NCI-H2107 (cell line): ENCODE measurements around the gene EDEM3.

ENCODE experiments used
- DNase-seq: peaks from one replicate; lab custom pipeline; 2025; lab: John Stamatoyannopoulos, UW

Gene EDEM3

DNA sequence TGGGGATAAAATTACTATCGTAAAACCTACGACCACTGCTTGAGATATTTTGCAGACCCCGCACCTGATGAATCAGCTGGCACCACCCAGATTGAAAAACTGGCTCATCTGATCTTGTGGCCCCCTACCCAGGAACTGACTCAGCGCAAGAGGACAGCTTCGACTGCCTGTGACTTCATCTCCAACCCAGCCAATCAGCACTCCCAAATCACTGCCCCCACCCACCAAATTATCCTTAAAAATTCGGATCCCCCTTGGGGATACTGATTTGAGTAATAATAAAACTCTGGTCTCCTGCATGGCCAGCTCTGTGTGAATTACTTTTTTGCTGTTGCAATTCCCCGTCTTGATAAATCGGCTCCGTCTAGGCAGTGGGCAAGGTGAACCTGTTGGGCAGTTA lies 81.4 kb downstream of the EDEM3 start:
- no peak for DNase-seq

DNA sequence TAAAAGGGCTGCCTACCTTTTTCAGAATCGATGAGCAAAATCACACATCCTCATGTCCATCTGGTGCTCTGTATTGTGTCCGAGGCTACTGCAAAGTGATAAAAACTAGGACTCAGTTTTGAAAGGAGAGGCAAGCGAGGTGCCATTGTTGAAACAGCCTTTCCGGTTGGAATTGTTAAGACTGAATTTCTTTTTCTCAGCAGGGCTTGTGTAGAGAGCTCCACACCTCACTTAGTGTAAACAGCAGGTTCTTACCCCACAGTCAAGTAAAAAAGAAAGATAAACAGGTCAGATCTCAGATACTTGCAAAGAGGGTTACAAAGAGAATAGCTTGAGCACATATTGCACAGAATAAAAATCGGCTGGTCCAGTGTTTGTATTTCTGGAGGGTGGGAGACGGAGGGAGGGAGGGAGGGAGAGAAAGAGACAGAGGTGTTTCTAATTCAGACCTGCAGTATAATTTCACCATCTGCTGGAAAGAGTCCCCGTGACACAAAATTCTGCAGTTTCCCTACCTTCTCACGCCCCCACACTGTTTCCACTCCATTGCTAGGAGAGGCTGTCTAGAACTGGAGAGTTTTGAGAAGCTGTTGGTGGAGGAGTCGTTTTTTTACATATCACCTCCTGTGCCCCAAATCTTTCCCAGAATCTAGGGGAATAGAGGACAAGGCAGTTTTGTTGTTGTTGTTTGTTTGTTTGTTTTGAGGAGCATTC lies 82.5 kb downstream of the EDEM3 start:
- DNase-seq = no peak

DNA sequence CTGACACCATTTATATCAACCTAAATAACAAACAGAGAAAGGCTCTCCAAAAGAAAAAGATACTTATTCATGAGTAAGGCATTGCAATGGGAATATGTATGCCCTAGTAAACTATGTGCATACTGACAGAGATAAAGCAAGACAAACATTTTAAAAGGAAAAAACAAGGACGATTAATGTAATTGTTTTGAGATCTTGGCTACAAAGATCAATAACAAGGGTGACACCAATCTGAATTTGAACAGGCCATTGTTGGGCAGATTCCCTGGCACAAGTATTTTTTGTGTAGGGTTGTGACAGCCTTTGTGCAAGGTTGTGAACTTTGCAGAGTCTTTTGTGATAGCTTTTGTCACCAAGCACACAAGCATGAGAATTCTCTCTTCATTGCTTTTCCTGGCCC lies 85.3 kb downstream of the EDEM3 start:
- DNase-seq = no peak

DNA sequence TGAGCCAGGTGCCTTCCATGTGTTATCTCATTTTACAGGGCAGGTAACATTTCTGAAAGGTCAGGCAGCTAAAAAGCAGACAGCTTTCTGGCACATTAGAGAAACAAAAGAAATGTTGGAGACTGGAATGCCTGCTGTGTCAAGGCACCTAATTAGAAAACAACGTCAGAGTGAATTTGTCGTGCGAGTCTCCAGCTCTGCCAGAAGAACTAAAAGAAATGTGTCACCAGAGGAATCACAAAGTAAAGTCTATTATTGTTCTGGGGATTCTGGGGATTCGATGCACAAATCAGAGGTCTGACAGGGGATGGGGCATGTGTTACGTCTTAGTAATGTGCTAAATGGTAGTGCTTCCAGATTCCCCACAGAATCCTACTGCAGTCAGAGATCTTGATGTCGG lies 89.3 kb downstream of the EDEM3 start:
- DNase-seq = no peak

DNA sequence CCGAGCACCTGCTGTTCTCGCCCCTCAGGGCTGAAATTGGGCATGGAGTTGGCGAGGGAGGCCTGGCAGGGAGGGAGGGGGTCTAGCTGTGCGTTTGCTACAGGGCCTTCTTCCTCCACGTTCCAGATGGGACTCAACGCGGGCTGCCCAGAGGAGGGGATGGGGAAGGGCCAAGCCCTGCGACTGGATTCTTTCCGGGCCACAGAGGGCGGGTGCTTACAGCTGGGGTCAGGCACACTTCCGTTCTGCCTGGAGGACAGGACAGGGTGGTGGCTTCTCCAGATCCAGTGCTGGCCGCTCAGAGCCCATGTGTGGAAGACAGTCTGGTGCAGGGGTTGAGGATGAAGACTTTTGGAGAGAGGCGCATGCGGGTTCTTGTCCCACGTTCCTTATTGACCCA lies 90.0 kb downstream of the EDEM3 start:
- DNase-seq = no peak

DNA sequence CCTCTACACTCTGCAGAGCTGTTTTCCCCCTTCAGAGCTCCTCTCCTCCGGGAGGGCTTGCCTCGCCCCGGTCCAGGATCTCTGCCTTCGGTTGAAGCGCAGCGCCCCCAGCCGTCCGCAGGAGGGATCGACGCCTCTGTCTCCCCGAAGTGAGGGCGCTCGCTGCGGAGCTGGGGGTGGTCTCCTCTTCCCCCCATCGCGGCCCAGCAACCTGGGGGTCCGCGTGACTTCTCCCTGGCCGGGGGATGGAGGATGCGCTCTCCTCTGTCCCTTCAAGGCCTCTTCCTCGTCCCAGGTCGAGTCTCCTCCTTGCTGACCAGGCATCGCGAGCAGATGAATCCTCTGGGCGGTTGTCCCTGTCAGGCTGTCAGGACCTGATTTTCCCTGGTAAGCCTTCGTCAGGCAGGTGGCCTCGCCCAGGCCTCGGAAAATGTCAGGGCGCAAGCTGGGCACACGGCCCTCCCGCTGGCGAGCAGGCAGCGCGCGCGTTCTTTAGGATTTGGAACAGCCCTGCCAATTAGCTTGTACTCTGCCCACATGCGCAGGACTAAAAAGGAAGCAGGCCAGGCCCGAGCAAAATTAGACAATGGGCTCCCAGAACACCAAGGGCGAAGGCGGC lies 90.5 kb downstream of the EDEM3 start:
- peak; percentile 25 for DNase-seq

DNA sequence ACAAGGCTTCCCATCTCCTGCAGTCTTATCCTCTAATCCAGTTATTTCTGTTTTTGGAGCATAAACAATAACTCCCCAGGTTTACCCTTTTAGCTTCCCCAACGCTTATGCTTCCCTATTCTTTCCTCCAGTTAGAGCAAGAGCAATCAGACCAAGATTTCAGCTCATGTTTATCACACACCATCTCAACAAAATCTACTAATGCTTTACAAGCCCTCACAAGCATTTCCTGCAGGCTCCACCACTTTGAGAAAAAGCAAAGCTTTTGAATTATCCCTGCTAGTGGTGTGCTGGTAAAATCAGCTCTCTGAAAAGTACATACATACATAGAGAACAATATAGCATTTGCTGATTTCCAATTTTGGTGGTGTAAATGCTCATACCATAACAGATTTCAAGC lies 92.9 kb downstream of the EDEM3 start:
- no peak for DNase-seq

DNA sequence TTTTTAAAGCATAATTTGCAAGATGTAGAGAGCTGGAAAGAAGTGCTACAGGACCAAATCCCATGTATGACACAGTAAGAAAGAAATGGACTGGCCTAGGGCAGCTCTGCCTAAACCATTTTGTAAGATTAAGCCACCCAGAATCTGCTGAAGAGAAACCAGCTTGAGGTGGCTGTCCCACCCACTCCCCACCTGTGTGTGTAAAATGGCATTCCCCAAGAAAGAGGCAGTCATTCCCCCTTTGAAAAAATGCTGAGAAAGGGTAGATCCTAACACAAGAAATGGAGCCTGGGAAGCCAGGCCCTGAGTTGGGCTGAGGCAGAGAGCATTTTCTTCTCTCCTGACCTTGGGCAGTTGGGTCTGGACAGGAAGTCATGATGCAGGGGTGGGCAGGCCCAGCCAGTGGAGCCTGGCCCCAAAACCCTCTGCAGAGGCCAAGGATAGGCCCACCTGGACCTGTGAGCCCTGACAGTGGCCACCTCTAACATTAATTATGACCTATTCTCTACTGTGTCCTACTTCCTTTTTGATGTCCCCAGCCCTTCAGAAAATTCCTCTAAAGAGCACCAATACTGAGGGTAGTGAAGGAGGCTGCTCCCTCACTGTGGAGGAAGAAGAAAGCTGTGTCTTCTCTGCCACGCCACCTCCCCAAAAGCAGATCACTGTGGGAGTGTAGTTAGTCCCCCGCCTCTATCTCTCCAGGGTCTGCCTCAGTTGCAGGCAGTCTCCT lies 94.0 kb downstream of the EDEM3 start:
- DNase-seq = no peak

DNA sequence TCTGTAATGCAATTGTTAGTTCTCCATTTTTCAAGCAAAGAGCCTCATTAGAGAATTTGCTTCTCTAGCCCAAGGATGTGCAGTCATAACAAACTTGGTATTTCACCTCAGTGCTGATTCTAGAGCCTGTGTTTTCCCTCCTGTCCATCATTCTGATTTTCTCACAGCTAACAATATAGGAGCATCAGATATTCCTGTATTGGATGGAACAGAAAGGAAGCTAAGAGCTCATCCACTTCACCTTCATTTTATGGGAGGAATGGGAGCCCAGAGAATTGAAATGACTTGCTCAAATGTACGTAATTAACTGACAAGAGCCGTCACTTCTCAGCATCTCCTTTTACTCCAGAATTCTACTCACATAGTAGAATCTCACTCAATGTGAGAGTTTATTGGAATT lies 96.6 kb downstream of the EDEM3 start:
- no peak for DNase-seq

DNA sequence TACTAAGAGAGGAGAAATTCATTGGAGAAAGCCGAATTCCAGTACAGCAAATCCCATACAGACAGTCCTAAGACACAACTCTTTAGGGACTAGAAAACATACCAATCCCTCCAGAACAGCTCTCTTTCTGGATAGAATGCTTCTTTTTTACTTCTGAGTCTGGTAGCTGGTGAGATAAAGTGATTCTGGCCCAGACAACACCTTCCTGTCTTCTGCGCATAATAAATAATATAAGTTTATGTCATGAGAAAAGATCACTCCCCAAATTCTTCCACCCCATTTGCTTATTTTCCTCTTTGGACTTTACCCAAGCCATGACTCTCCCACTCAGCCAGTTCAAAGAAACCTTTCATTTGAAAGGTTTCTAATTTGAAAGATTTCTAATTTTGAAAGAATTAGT lies 98.4 kb downstream of the EDEM3 start:
- no peak for DNase-seq

DNA sequence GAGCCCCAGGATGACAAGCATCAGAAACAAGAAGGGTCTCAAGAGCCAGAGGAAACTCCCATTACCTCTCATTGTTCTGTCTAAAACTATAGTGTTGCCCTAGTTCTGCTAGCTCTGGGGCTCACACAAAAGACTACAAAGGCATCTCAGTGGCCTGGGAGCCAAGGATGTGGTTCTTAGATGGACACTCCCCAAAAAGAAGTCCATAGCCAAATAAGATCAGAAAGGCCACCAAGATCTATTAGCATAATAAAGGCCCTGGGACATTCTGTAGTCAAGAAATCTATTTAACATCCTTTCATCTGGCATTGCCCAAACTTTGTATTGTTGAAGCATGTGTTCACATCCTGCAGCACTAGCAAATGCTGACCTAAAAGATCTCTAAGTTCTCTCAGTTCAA lies 99.5 kb downstream of the EDEM3 start:
- no peak for DNase-seq

DNA sequence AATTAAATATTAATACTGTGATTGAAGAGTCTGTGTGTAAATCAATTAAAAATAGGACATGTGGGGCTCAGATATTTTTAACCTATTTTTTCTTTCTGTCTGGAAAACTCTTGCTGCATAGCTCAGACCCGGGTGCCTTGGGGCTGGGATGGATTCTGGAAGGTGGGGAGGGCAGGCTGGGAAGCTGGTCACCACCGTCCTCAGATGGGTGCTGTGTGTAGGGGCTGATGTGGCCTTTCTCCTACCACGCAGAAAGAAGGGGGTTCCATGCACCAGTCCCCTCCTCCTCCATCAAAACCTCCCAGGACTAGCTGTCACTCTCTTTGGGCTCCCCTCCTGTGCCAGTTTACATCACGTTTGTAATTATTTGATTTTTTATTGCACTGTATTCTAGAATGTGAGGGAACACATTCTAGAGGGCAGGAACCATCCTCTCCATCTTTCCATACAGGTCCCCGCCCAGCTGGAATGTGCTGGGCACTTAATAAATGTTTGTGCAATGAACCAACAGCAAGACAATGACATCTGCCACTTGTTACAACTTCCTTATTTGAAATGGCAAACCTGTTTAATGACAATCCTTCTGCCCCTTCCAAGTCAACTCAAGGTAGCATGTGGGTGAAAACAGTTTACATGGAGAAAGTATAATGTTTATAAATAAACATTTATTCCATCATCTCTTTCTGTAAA lies 104.3 kb downstream of the EDEM3 start:
- no peak for DNase-seq

DNA sequence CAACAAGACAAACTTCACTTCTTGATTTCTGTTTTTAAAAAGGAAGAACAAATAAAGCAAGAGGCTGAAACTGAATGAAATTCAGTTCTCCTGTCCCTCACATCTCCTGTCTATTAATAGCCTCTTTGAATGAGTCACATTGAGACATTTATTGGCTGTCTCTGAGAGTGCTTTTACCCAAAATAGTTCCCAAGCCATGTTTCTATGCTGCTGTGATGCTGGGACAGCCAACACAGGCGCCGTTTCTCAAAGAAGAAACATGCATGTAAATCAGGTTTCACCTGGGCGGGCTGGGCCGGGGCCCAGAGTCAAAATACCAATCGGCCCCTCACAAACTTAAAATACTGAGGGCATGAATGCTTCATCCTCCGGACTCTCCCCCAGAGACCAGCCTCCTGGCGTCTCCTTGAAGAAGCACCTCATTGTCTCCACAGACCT lies 105.2 kb downstream of the EDEM3 start:
- no peak for DNase-seq

DNA sequence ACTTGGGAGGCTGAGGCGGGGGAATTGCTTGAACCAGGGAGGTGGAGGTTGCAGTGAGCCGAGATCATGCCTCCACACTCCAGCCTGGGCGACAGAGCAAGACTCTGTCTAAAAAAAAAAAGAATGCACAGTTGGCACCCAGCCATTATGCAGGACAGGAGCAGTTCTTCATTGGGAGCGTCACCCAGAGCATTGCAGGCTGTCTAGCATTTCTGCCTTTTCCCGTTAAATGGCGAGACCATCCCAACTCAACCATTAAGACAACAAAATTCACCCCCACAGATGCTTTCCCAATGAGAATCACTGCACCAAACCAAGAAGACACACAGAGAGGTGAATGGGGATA lies 105.8 kb downstream of the EDEM3 start:
- no peak for DNase-seq

DNA sequence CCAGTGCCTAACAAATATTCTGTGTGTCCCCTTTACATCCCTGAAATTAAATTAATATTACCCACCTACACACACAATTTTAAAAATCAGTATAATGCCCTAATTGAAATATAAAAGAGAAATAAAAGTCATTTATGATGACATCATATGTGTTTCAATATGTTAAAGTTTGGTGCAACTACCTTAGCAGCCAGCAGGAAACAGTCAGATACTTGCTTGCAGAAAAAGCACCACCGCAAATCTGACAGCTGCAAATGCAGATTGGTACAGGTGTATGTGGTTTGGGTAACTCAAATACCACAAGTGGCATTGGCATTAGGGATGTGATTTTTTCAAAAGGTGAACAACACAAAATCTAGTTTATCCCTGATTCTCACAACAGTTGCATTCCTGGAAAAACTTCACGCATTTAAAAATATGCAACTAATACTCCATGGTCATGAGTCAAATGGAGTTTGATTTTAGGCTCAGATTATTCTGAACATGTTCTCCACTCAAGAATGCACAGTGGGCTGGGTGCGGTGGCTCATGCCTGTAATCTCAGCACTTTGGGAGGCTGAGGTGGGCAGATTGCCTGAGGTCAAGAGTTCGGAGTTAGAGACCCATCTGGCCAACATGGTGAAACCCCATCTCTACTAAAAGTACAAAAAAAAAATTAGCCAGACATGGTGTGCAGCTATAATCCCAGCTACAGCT lies 106.3 kb downstream of the EDEM3 start:
- DNase-seq = no peak

DNA sequence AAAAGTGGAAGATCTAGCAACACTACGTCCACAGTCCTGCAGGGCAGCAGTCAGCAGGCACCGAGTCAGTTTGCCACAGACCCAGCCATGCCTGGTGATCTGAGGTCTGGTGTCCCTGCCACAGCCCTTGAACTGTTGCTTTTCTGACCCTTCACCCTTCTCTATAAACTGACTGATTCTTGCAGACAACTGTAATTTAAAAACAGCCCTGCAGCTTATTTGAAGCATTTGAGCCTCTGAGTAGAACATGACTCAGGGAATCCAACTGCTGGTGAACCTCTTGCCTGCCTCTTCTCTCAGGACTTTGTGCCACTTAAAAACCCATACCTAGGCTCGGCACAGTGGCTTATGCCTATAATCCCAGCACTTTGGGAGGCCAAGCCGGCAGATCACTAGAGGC lies 107.2 kb downstream of the EDEM3 start:
- no peak for DNase-seq

DNA sequence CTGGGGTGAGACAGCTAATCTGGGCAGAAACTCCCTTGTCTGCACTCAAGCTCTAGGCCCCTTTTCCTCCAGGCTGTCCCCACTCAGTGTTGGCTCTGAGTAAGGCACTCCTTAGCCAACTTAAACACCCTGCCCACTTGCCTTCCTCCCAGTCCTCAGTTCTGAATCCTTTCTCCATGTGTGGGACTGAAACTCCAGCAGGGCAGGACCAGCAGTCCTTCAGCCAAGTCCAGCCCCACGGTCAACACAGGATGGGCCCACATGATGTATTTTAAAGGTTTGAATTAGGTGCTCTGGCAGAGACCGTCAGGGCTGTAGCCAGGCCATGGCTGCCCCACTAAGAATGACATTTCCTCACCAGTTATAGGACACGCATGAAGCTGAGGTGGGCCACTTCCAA lies 107.8 kb downstream of the EDEM3 start:
- no peak for DNase-seq

DNA sequence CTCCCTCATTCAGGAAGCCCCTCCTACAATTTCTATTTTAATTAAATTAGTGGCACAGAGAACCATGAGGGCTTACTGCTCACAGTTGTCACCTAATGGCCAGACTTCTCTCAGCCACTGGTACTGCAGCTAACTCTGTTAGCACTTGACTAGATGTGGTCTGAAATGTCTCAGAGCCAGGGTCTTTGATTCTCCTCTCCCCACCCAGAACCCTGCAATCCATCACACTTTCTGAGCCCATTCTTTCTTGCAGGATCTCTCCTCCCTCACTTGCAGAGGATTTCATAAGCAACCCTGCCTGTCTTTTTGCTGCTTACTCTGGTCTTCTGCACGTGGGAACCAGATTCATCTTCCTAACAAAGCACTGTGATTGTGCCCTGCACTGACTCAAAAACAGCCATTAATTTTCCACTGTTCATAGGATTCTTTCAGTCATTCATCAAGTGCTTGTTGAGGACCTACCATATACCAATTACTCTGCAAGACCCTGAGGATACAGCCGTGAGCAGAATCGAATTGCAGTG lies 108.4 kb downstream of the EDEM3 start:
- DNase-seq = no peak

DNA sequence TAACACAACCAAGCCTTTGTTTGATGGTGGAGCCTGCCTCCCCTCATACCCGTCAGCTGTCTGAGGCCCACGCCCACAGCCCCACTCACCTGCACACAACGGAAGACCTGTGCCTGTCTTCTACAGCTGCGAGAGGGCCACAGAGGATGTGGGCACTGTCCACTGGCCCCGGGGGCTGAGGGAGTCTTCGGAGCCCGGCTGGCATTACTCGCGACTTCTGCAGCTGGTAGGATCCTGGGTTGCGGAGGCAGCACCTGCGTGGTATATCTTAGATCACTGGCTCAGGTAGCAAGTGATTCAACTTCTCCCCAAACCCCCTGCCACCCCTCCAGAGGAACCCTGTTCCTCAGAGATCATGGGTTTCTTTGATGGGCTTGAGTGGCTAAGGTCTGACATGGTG lies 109.9 kb downstream of the EDEM3 start:
- DNase-seq = no peak

DNA sequence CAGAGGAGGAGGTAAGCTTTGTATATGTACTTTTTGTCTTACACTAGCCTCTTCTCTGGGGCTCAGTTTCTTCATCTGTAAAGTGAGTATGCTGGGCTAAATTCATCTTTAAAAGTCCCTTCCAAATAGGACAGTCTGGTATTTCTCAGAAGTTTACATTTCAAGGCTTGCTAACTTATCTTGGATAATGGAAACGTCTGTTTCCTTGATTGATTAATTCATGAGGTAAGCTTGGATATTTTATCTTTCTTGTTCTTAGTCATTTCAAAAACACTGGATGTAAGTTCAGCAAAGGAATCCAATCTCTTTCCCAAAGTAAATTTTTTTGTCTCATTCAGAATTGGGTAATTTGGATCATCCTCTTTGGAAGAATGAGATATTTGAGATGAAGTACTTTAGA lies 111.0 kb downstream of the EDEM3 start:
- DNase-seq = no peak

DNA sequence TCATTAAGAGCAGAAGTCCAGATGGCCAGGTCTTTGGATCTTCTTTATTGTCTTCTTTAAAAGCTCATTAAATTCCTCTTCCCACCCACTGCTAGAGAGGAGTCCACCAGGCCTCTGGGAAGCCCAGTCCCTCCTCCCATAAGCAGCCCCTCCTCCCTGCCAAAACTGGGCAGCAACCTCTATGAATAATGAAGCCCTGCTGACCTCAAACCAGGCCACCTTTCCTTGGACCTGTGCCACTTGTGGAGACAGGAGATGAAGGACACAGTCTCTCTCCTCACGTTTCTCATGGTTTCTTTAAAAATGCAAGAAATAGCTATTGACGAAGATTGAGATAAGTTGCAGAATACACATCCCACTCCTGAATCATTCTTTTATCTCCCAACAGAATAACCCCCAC lies 112.8 kb downstream of the EDEM3 start:
- DNase-seq = no peak

DNA sequence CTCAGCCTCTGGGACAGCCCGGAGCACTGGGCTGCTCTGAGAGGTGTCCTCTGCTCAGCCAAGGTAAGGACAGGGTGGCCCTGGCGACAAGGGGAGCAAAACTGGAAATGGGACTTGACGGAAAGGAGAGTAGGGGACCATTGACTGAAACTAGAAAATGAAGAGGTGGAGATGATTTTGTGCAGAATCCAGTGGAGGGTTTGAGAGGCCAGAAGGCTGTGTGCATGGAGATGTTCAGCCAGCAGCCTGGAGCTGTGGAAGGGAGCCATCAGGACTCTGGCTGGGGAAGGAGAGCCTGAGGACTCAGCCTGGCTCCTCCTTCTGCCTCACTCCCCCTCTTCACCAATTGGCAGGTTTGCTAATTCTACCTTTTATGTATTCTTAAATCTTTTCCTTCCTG lies 114.2 kb downstream of the EDEM3 start:
- DNase-seq = no peak
